Measurements from ENCODE around the gene FSD2. TPM values are rescaled to one million over a fixed set of nuclear protein-coding genes. Genes with fewer than 3 reads are reported as not detected.

Gene FSD2
- total and polyA plus RNA-seq, 8 donors, result 0.04 to 0.09 (median 0.05) TPM; not detected in 4

DNA sequence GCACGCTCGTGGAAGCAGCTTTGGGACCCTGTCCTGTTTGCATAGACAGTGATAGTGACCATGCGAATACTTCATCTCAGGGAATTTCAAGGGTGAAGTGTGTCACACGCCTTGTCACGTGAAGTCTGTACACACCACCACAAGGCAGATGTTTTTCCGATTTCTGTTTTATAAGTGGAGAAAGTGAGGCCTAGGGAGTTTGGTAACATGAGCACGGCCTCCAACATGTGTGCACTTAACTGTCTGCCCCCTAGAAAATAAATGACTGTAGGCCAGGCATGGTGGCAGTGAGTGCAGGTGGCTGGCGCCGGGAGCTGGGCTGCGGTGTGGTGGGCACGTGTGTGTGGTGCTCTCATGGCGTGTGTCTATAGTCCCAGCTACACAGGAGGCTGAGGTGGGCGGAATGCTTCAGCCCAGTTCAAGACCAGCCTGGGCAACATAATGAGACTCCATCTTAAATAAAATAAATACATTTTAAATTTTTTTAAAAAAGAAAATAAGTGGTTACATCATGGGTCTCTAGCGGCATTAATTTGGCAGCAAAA is 45.5 kb upstream of the FSD2 start:
- FAIRE-seq, result no peak
- Histone ChIP-seq H3K36me3 (peaks cover 2 to 61% (median 40%) of the 10 kb centered on the region in 3 donors), H3K4me1 (peaks cover 8 to 19% (median 9%) of the 10 kb centered on the region in 3 donors), H3K4me3 (no peak overlapping the region), H3K27me3 (no peaks in the 10 kb centered on the region), H3K27ac (no peak overlapping the region), H3K9me3 (no peaks in the 10 kb centered on the region)
- DNase-seq, result peak in 3 of 6 donors; percentile 1 to 8 (median 2)
- WGBS, 2 donors, result 81 to 90% methylated on average over 14 of the region's 14 CpGs
- TF ChIP-seq CTCF (IDR thresholded peaks at IDR 0.05), result no peak
- intact Hi-C loops (cut with DNase I), result loop anchor here in 2 of 3 donors (5.0 to 10.0 kb wide), 2 partner anchors 113 to 151 kb away; no protein-coding TSS in a partner anchor
- no peak for ATAC-seq

GRCh38 chr15:82850731-82851130 is 44.9 kb upstream of the FSD2 start:
- Histone ChIP-seq H3K27me3 (no peaks in the 10 kb centered on the region), H3K4me1 (peaks cover 8 to 12% (median 9%) of the 10 kb centered on the region in 3 donors), H3K27ac (peak overlapping the region in 1 of 4 donors; percentile 59), H3K4me3 (no peak overlapping the region), H3K36me3 (peaks cover 2 to 59% (median 40%) of the 10 kb centered on the region in 3 donors), H3K9me3 (no peaks in the 10 kb centered on the region)
- WGBS, 2 donors, result 61 to 65% methylated on average over 7 of the region's 7 CpGs
- intact Hi-C loops (cut with DNase I), result loop anchor here in 2 of 3 donors (5.0 to 10.0 kb wide), 2 partner anchors 114 to 152 kb away; no protein-coding TSS in a partner anchor
- peak in 3 of 6 donors; percentile 9 to 14 (median 11) for DNase-seq
- no peak for ATAC-seq
- FAIRE-seq, result no peak
- no peak for TF ChIP-seq CTCF (IDR thresholded peaks at IDR 0.05)

DNA sequence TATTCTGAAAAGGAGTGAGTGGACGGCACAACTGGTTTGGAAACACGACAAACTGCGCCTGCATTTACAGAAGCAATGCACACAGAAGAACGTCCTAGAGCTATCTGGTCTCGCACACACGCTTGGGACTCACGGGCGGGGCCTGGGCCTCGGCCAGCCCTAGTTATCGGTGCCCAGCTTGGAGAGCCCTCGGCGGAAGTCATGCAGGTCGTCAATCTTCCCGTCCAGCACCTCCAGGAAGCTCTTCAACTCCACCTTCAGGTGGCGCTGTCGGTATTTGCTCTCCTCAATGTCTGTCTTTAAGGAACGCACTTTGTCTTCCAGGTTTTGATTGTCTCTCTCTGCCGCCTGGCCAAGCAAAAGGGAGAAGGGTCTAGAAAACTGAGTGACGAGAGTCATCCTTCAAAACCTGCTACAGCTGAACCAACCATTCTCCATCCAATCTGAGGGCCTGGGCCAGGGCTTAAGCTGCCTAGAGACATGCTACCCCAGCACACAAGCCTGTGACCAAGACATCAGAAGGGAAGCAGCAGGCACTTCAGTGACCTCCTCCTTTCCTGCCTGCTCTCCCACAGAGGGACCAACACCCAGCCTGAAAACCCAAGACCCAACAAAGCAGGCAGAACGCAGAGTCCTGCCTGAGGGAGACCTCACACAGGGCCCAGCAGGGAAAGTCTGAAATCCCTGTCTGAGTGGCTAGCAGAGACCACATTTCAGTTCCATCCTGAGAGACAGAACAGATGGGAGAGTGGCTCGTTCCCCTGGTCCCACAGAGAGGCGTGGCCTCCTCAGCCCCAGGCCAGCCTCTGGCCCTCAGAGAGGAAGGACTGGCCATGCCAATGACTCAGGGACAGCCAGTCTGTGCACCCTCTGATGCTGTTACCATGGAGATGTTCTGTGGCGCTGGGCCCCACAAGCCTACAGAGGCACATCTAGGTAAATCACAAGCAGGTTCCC is 44.0 kb upstream of the FSD2 start:
- FAIRE-seq (no peak), ATAC-seq (peak; percentile 80 to 93 (median 90)), DNase-seq (peak; percentile 75 to 86 (median 78))
- 15 to 17% methylated on average over 23 of the region's 23 CpGs for WGBS, 2 donors
- Histone ChIP-seq H3K27me3 (no peaks in the 10 kb centered on the region), H3K36me3 (peaks cover 2 to 64% (median 39%) of the 10 kb centered on the region in 3 donors), H3K4me3 (no peak overlapping the region), H3K27ac (peak overlapping the region in 3 of 4 donors; percentile 17 to 66 (median 59)), H3K9me3 (no peaks in the 10 kb centered on the region), H3K4me1 (peaks cover 8 to 12% (median 9%) of the 10 kb centered on the region in 3 donors)
- TF ChIP-seq CTCF (IDR thresholded peaks at IDR 0.05), result peak; percentile 60 to 79 (median 67)
- intact Hi-C loops (cut with DNase I), result loop anchor here in 2 of 3 donors (5.0 to 10.0 kb wide), 2 partner anchors 115 to 152 kb away; no protein-coding TSS in a partner anchor

DNA sequence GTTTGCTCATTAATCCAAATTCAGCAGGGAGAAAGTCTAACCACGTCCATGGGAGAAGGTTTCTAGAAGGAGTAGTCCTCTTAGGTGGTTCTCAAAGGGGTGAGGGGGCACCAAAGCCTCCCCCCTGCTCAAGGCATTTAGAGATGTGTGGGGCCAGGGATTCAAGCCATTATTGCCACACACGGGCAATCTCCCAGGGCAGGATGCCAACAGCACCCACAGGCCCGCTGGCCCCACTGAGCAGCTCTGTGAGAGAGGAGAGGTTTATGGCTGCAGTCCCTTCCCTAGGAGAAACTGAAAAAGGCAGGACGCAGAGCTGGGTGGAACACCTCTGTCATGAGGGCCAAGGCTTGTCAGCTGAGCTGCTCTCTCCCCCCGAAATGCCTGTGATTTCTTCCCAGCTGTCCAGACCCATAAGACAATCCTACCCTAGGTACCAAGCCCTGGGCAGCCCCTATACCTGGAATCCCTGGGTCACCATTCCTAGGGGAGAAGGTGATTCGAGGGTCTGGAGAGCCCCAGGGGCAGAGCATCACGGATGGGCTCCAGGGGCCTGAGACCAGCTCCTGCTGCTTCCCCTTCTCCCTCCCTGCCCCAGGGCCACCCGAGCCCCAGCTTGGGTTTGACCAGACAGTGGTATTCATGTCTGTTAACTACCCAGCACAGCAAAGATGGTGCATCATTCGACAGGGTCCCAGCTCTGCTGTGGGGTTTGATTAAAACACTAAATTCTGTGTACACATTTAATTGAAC is 42.5 kb upstream of the FSD2 start:
- ATAC-seq (no peak), DNase-seq (peak in 2 of 6 donors; percentile 8 to 24), FAIRE-seq (no peak)
- intact Hi-C loops (cut with DNase I), result no loop called here
- TF ChIP-seq CTCF (IDR thresholded peaks at IDR 0.05), result no peak
- 61 to 64% methylated on average over 9 of the region's 9 CpGs for WGBS, 2 donors
- Histone ChIP-seq H3K36me3 (peaks cover 2 to 66% (median 32%) of the 10 kb centered on the region in 3 donors), H3K4me1 (peaks cover 8 to 12% (median 9%) of the 10 kb centered on the region in 3 donors), H3K9me3 (no peaks in the 10 kb centered on the region), H3K27me3 (no peaks in the 10 kb centered on the region), H3K27ac (no peak overlapping the region), H3K4me3 (no peak overlapping the region)
